HepG2 (cell line): ENCODE data around the gene ZNF503. TPM values are rescaled to one million over a fixed set of nuclear protein-coding genes. Genes with fewer than 3 reads are reported as not detected.

Source experiments
- CAMTA2 ChIP-seq: sonication (generic); formaldehyde crosslinking; IDR thresholded peaks from 2 replicates; pipeline ENCODE4 v1.4.0; 2020; ENCODE audit warnings: mild to moderate bottlenecking, missing genetic modification reagents, borderline replicate concordance
- HOXA7 ChIP-seq: sonication (generic); formaldehyde crosslinking; IDR thresholded peaks from 2 replicates; pipeline ENCODE4 v1.8.1; 2022; ENCODE audit warnings: mild to moderate bottlenecking, missing genetic modification reagents, moderate library complexity
- JUNB ChIP-seq: sonication (generic); formaldehyde crosslinking; IDR thresholded peaks from 2 replicates; pipeline ENCODE4 v1.8.0; 2022; ENCODE audit warnings: missing genetic modification reagents, mild to moderate bottlenecking, borderline replicate concordance
- NR2F2 ChIP-seq: IDR thresholded peaks from 2 replicates; pipeline ENCODE4 v1.6.1; 2012; ENCODE audit warnings: low read depth, inconsistent platforms, borderline replicate concordance
- RARA ChIP-seq: IDR thresholded peaks from 2 replicates; pipeline ENCODE4 v1.6.1; 2016; ENCODE audit warnings: missing genetic modification reagents, missing compliant biosample characterization
- SYNCRIP ChIP-seq: fragments of 200-400 bp; formaldehyde crosslinking; IDR thresholded peaks from 2 replicates; pipeline ENCODE4 v1.6.1; 2018; ENCODE audit warnings: mild to moderate bottlenecking, low read depth, low read length; ENCODE audit not compliant: insufficient read depth
- ZNF329 ChIP-seq: sonication (generic); formaldehyde crosslinking; IDR thresholded peaks from 2 replicates; pipeline ENCODE4 v1.9.0; 2021; ENCODE audit warnings: low read depth, mild to moderate bottlenecking, missing genetic modification reagents
- ZNF33B ChIP-seq: sonication (generic); formaldehyde crosslinking; IDR thresholded peaks from 2 replicates; pipeline ENCODE4 v1.5.1; 2020; ENCODE audit warnings: mild to moderate bottlenecking, missing genetic modification reagents
- ZNF616 ChIP-seq: sonication (generic); formaldehyde crosslinking; IDR thresholded peaks from 2 replicates; pipeline ENCODE4 v1.5.0; 2020; ENCODE audit warnings: low read depth, mild to moderate bottlenecking, missing genetic modification reagents
- ZSCAN25 ChIP-seq: sonication (generic); formaldehyde crosslinking; IDR thresholded peaks from 2 replicates; pipeline ENCODE4 v1.8.0; 2022; ENCODE audit warnings: mild to moderate bottlenecking, missing genetic modification reagents
- polyA plus RNA-seq, 8 experiments: library from polyadenylated mRNA; depleted of rRNA in 3 of 8; stranded (reverse) in 7 of 8; unstranded in 1 of 8; fragments of >200 nt; fragmentation: Illumina TruSeq in 4 of 8; extraction: Trizol in 4 of 8; gene quantifications; 2 replicates each; pipeline versions ENCODE4 v1.2.1 to v1.2.3, GENCODE V29; 2011 to 2016; ENCODE audit warnings: low read depth in 4 of 8, missing spikeins in 1 of 8, mixed read lengths in 1 of 8; ENCODE audit not compliant: insufficient read depth in 1 of 8
- total RNA-seq, 5 experiments: library from RNA; depleted of rRNA; stranded (reverse); fragments of >200 nt; fragmentation: Illumina TruSeq; extraction: Trizol; gene quantifications; 2 replicates each; pipeline ENCODE4 v1.2.3, GENCODE V29; 2016; ENCODE audit warnings: low read depth in 1 of 5
- TF ChIP-seq, protein P1 (sequence below): sonication (generic); formaldehyde crosslinking; IDR thresholded peaks from 2 replicates; pipeline ENCODE4 v1.5.0; 2020; ENCODE audit warnings: mild to moderate bottlenecking, missing genetic modification reagents, moderate library complexity
- TF ChIP-seq, protein P2 (sequence below): IDR thresholded peaks from 2 replicates; pipeline ENCODE4 v1.6.1; 2016; ENCODE audit warnings: low read depth, missing genetic modification reagents, missing compliant biosample characterization
- TF ChIP-seq, protein P3 (sequence below): sonication (generic); formaldehyde crosslinking; IDR thresholded peaks from 2 replicates; pipeline ENCODE4 v1.4.0; 2020; ENCODE audit warnings: missing genetic modification reagents
- TF ChIP-seq, protein P4 (sequence below): fragments of 450-650 bp; IDR thresholded peaks from 2 replicates; pipeline ENCODE4 v1.6.1; 2017; ENCODE audit warnings: mild to moderate bottlenecking
- TF ChIP-seq, protein P5 (sequence below): sonication (generic); formaldehyde crosslinking; IDR thresholded peaks from 2 replicates; pipeline ENCODE4 v1.8.1; 2023; ENCODE audit warnings: mild to moderate bottlenecking, inconsistent platforms, moderate library complexity, missing genetic modification reagents, borderline replicate concordance

The ZNF503 gene
- total and polyA plus RNA-seq, 2 of the 13 experiments (the other 11 are each of a cell fraction or from before 2014, with no cell fraction given): 2.7 to 8.3 TPM

DNA sequence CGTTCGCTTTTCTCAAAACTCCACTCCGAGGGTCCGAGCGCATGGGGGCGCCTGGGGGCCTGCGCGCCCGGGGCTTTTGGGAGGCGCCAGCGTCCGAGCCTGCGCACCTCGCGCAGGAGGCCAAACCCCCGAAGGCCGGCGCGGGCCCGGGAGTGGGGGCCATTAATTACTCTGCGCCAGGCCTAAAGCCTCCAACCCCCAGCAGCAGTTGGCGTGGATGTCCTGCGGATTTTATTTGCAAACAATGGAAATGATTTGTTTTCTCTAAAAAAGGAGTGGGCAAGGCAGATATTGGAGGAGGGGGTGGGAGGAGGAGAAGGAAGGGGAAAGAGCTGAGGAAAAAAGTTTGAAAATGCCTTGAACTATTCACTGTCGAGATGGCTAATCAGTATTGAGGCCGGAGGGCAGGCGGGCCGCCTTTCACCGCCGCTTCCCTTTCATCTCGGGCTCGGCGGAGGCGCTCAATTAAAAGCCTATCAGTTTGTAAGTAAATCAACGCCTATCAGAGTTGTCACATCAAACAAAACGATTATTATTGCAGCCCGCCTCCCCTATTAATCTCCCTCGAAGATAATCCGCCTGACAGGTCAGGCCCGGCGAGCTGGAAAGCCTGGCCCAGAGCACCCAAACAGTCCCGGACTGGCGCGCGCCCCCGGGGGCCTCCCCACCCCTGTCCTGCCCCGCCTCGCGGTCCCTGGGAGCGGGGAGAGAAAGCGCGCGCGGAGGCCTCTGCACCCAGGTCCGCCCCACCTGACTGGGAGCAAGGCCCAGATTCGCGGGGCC, 3.4 kb upstream of the ZNF503 start (continued):
- TF ChIP-seq ZNF33B (CRISPR knock-in tag) (no peak; the same call in 1 of the 2 replicates), JUNB (CRISPR knock-in tag) (peak; percentile 35; the same call in 1 of the 2 replicates), NR2F2 (peak; percentile 61; the same call in 1 of the 2 replicates), CAMTA2 (CRISPR knock-in tag) (no peak), SYNCRIP (no peak), ZSCAN25 (CRISPR knock-in tag) (peak; percentile 79), ZNF616 (CRISPR knock-in tag) (peak; percentile 41; the same call in 1 of the 2 replicates), RARA (peak; percentile 48; the same call in 1 of the 2 replicates), HOXA7 (CRISPR knock-in tag) (0 out of 2 replicates have a peak, but pooled peaks have one; percentile 45), ZNF329 (no peak)
- TF ChIP-seq, protein P1, sequence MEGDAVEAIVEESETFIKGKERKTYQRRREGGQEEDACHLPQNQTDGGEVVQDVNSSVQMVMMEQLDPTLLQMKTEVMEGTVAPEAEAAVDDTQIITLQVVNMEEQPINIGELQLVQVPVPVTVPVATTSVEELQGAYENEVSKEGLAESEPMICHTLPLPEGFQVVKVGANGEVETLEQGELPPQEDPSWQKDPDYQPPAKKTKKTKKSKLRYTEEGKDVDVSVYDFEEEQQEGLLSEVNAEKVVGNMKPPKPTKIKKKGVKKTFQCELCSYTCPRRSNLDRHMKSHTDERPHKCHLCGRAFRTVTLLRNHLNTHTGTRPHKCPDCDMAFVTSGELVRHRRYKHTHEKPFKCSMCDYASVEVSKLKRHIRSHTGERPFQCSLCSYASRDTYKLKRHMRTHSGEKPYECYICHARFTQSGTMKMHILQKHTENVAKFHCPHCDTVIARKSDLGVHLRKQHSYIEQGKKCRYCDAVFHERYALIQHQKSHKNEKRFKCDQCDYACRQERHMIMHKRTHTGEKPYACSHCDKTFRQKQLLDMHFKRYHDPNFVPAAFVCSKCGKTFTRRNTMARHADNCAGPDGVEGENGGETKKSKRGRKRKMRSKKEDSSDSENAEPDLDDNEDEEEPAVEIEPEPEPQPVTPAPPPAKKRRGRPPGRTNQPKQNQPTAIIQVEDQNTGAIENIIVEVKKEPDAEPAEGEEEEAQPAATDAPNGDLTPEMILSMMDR (CRISPR knock-in tag): peak; percentile 73
- TF ChIP-seq, protein P2, sequence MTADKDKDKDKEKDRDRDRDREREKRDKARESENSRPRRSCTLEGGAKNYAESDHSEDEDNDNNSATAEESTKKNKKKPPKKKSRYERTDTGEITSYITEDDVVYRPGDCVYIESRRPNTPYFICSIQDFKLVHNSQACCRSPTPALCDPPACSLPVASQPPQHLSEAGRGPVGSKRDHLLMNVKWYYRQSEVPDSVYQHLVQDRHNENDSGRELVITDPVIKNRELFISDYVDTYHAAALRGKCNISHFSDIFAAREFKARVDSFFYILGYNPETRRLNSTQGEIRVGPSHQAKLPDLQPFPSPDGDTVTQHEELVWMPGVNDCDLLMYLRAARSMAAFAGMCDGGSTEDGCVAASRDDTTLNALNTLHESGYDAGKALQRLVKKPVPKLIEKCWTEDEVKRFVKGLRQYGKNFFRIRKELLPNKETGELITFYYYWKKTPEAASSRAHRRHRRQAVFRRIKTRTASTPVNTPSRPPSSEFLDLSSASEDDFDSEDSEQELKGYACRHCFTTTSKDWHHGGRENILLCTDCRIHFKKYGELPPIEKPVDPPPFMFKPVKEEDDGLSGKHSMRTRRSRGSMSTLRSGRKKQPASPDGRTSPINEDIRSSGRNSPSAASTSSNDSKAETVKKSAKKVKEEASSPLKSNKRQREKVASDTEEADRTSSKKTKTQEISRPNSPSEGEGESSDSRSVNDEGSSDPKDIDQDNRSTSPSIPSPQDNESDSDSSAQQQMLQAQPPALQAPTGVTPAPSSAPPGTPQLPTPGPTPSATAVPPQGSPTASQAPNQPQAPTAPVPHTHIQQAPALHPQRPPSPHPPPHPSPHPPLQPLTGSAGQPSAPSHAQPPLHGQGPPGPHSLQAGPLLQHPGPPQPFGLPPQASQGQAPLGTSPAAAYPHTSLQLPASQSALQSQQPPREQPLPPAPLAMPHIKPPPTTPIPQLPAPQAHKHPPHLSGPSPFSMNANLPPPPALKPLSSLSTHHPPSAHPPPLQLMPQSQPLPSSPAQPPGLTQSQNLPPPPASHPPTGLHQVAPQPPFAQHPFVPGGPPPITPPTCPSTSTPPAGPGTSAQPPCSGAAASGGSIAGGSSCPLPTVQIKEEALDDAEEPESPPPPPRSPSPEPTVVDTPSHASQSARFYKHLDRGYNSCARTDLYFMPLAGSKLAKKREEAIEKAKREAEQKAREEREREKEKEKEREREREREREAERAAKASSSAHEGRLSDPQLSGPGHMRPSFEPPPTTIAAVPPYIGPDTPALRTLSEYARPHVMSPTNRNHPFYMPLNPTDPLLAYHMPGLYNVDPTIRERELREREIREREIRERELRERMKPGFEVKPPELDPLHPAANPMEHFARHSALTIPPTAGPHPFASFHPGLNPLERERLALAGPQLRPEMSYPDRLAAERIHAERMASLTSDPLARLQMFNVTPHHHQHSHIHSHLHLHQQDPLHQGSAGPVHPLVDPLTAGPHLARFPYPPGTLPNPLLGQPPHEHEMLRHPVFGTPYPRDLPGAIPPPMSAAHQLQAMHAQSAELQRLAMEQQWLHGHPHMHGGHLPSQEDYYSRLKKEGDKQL (CRISPR knock-in tag): peak; percentile 91; the same call in 1 of the 2 replicates
- TF ChIP-seq, protein P3, sequence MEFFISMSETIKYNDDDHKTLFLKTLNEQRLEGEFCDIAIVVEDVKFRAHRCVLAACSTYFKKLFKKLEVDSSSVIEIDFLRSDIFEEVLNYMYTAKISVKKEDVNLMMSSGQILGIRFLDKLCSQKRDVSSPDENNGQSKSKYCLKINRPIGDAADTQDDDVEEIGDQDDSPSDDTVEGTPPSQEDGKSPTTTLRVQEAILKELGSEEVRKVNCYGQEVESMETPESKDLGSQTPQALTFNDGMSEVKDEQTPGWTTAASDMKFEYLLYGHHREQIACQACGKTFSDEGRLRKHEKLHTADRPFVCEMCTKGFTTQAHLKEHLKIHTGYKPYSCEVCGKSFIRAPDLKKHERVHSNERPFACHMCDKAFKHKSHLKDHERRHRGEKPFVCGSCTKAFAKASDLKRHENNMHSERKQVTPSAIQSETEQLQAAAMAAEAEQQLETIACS (CRISPR knock-in tag): peak; percentile 85
- TF ChIP-seq, protein P4, sequence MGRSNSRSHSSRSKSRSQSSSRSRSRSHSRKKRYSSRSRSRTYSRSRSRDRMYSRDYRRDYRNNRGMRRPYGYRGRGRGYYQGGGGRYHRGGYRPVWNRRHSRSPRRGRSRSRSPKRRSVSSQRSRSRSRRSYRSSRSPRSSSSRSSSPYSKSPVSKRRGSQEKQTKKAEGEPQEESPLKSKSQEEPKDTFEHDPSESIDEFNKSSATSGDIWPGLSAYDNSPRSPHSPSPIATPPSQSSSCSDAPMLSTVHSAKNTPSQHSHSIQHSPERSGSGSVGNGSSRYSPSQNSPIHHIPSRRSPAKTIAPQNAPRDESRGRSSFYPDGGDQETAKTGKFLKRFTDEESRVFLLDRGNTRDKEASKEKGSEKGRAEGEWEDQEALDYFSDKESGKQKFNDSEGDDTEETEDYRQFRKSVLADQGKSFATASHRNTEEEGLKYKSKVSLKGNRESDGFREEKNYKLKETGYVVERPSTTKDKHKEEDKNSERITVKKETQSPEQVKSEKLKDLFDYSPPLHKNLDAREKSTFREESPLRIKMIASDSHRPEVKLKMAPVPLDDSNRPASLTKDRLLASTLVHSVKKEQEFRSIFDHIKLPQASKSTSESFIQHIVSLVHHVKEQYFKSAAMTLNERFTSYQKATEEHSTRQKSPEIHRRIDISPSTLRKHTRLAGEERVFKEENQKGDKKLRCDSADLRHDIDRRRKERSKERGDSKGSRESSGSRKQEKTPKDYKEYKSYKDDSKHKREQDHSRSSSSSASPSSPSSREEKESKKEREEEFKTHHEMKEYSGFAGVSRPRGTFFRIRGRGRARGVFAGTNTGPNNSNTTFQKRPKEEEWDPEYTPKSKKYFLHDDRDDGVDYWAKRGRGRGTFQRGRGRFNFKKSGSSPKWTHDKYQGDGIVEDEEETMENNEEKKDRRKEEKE: no peak
- TF ChIP-seq, protein P5, sequence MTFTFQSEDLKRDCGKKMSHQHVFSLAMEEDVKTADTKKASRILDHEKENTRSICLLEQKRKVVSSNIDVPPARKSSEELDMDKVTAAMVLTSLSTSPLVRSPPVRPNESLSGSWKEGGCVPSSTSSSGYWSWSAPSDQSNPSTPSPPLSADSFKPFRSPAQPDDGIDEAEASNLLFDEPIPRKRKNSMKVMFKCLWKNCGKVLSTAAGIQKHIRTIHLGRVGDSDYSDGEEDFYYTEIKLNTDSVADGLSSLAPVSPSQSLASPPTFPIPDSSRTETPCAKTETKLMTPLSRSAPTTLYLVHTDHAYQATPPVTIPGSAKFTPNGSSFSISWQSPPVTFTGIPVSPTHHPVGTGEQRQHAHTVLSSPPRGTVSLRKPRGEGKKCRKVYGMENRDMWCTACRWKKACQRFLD (CRISPR knock-in tag): peak; percentile 47; the same call in 1 of the 2 replicates
